Left ventricle myocardium inferior (tissue), 1 donor: ENCODE measurements around the gene PRICKLE2. TPM values are rescaled to one million over a fixed set of nuclear protein-coding genes. Genes with fewer than 3 reads are reported as not detected.

Experiments
- DNase-seq: peaks from one replicate; pipeline ENCODE4 v3.0.0-alpha.2; 2020
- H3K27ac ChIP-seq: fragments of 200-600 bp; replicated peaks from 2 replicates; pipeline ENCODE4 v1.8.0; 2021
- H3K27me3 ChIP-seq: fragments of 200-600 bp; 2 replicates; pipeline ENCODE4 v1.8.0; 2021; ENCODE audit warnings: low read depth
- H3K36me3 ChIP-seq: fragments of 200-600 bp; 2 replicates; pipeline ENCODE4 v1.8.0; 2021
- H3K4me1 ChIP-seq: fragments of 200-600 bp; 2 replicates; pipeline ENCODE4 v1.8.0; 2021
- H3K4me3 ChIP-seq: fragments of 200-600 bp; 2 replicates; pipeline ENCODE4 v1.8.0; 2021; ENCODE audit warnings: mild to moderate bottlenecking, moderate library complexity
- H3K9me3 ChIP-seq: fragments of 200-600 bp; replicated peaks from 2 replicates; pipeline ENCODE4 v1.8.0; 2021
- CTCF ChIP-seq: fragments of 200-600 bp; IDR thresholded peaks from 2 replicates; pipeline ENCODE4 v1.8.0; 2021; ENCODE audit warnings: antibody characterized with exemption, mild to moderate bottlenecking, borderline replicate concordance
- intact Hi-C: fragments of 100-400 bp; cut with micrococcal nuclease; formaldehyde crosslinking; loops from one replicate; pipeline ENCODE4 v1.11.0; 2022
- total RNA-seq: library from RNA; stranded (reverse); fragmentation: NEBNext Ultra II Directional; extraction: Animal tissue kit (Norgen Biotek cat#: 25700); gene quantifications from one replicate; pipeline ENCODE4 v1.2.1, GENCODE V29; 2021
- donor health status: DM: no; HTN: yes; CAD: no; lungs with severe emphysema.

Gene PRICKLE2
- total RNA-seq, 1 donor from 2014 or later = 8.7 TPM

DNA sequence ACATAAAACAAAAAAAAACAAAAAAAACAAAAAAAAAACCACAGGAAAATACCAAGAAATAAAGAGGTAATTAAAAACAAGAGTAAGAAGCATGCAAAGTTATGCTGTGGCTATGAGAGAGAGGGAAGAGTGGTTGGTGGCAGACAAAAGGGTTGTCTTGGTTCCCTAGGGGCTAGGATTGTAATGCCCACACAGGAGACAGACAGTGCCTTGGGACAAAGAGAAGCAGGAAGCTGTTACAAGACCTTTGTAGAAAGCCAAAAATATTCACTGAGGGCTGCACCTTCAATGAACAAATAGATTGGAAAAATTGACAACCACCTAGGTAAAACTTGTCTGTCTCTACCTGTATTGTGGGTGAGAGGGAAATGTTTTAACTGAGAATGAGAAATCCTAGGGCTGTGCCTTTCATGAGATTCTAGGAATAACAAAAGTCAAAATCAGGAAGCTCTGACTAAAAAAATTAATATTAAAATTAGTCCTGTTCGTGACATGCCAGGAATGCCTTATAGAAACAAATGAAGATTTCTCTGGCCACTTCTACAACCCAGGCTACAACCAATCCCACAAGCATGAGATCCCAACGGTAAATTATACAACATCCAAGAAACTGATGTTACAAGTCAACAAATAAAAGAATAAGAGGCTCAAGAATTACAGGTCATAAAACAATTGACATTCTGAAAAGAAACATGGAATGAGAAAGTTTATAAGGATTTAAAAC, 45.0 kb upstream of the PRICKLE2 start:
- H3K9me3 ChIP-seq = peaks cover 8% of the 10 kb centered on the region
- no peaks in the 10 kb centered on the region for H3K27me3 ChIP-seq
- peaks cover 35% of the 10 kb centered on the region for H3K4me1 ChIP-seq
- no peak overlapping the region for H3K4me3 ChIP-seq
- intact Hi-C loops = no loop called here
- no peaks in the 10 kb centered on the region for H3K36me3 ChIP-seq
- DNase-seq = no peak
- no peak overlapping the region for H3K27ac ChIP-seq
- no peak for TF ChIP-seq CTCF

GRCh38 chr3:64268926-64269325, 43.7 kb upstream of the PRICKLE2 start:
- intact Hi-C loops = loop anchor here (10.0 kb wide), 1 partner anchor 126 kb away; no protein-coding TSS in a partner anchor
- peak; percentile 32 for DNase-seq
- Histone ChIP-seq H3K4me3 (no peak overlapping the region), H3K27ac (peak overlapping the region; percentile 87), H3K36me3 (no peaks in the 10 kb centered on the region), H3K4me1 (peaks cover 49% of the 10 kb centered on the region), H3K27me3 (no peaks in the 10 kb centered on the region), H3K9me3 (peaks cover 8% of the 10 kb centered on the region)
- no peak for TF ChIP-seq CTCF

DNA sequence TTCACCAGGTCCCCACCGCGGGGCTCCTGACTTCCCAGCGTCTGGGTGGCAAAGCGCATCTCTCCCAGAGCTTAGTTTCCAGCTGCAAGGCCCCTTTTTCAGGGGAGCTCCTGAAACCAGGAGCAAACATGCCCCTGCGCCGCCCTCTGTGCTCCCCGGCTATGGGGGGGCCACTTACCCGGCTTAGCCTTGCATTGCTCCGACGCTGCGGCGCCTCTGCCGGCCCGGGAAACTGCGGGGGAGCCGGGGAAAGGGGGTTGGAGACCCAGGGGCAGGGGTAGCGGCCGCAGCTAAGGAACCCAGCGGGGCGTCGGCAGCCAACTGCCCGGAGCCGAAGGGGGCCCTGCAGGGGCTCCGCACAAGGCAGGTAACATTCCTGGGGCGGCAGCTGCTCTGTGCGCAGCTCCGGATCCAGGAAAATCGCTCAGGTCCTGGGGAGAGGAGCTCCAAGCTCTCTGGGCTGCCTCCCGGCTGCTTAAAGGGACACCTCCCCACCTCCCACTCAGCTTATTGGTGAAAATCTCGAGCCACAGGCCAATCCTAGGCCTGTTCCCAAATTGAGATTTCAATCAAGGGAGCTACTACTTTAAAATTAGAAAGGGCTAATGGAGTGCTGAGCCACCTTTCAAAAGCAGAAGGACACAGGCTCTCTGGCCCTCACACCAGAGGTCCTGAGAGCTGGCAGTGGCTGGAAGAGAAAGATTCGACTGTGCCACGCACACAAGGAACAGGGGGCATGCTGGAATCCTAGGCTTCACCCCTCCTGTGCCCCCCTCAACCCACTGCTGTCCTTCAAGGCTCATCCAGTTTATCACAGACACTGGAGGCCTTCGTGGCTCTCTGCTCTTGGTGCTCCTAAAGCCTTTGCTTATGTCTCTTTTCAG, 42.7 kb upstream of the PRICKLE2 start:
- Histone ChIP-seq H3K4me1 (peaks cover 59% of the 10 kb centered on the region), H3K4me3 (peak overlapping the region; percentile 77), H3K9me3 (peaks cover 8% of the 10 kb centered on the region), H3K27me3 (no peaks in the 10 kb centered on the region), H3K36me3 (no peaks in the 10 kb centered on the region), H3K27ac (peak overlapping the region; percentile 87)
- intact Hi-C loops = loop anchor here (10.0 kb wide), 1 partner anchor 127 kb away; no protein-coding TSS in a partner anchor
- no peak for TF ChIP-seq CTCF
- DNase-seq = peak; percentile 61

- Histone ChIP-seq H3K4me3 (peak overlapping the region; percentile 77), H3K27ac (peak overlapping the region; percentile 87), H3K9me3 (peaks cover 8% of the 10 kb centered on the region), H3K36me3 (no peaks in the 10 kb centered on the region), H3K27me3 (no peaks in the 10 kb centered on the region), H3K4me1 (peaks cover 62% of the 10 kb centered on the region)
- no peak for DNase-seq
- no peak for TF ChIP-seq CTCF
- intact Hi-C loops = loop anchor here (10.0 kb wide), 1 partner anchor 128 kb away; no protein-coding TSS in a partner anchor
Observed at GRCh38 chr3:64266983-64267382, 41.7 kb upstream of the PRICKLE2 start.

- no peak for DNase-seq
- peak overlapping the region; percentile 87 for H3K27ac ChIP-seq
- intact Hi-C loops = loop anchor here (10.0 kb wide), 1 partner anchor 129 kb away; no protein-coding TSS in a partner anchor
- H3K9me3 ChIP-seq = peaks cover 8% of the 10 kb centered on the region
- peak overlapping the region; percentile 77 for H3K4me3 ChIP-seq
- TF ChIP-seq CTCF = no peak
- H3K27me3 ChIP-seq = no peaks in the 10 kb centered on the region
- H3K36me3 ChIP-seq = no peaks in the 10 kb centered on the region
- peaks cover 66% of the 10 kb centered on the region for H3K4me1 ChIP-seq
Observed at GRCh38 chr3:64266065-64266931, 41.0 kb upstream of the PRICKLE2 start.
